GM23338 (cell line): ENCODE data around the gene VSTM2L. TPM values are rescaled to one million over a fixed set of nuclear protein-coding genes. Genes with fewer than 3 reads are reported as not detected.

Experiments used
- ATAC-seq: fragments of 200-7000 bp; cut with Tn5 transposase; 3 replicates; pipeline ENCODE4 v1.9.1; 2020
- DNase-seq: peaks from one replicate; pipeline ENCODE4 v3.0.0-alpha.2; 2015; ENCODE audit warnings: low spot score
- H2AFZ ChIP-seq: fragments of 200-600 bp; sonication (generic); 2 replicates; pipeline ENCODE4 v1.8.0; 2016; ENCODE audit warnings: antibody characterized with exemption, mild to moderate bottlenecking, moderate library complexity
- H3F3A ChIP-seq: fragments of 200-600 bp; sonication (generic); replicated peaks from 2 replicates; pipeline ENCODE4 v1.8.0; 2017; ENCODE audit warnings: antibody characterized with exemption, mixed run types, low read depth
- H3K27ac ChIP-seq: fragments of 200-600 bp; sonication (generic); 2 replicates; pipeline ENCODE4 v1.6.1; 2016; ENCODE audit warnings: low read depth
- H3K27me3 ChIP-seq: fragments of 200-600 bp; sonication (generic); 2 replicates; pipeline ENCODE4 v1.8.0; 2016; ENCODE audit warnings: mild to moderate bottlenecking, mixed run types, moderate library complexity; ENCODE audit not compliant: insufficient read depth
- H3K36me3 ChIP-seq: fragments of 200-600 bp; sonication (generic); 2 replicates; pipeline ENCODE4 v1.8.0; 2016; ENCODE audit warnings: mild to moderate bottlenecking; ENCODE audit not compliant: insufficient read depth
- H3K4me1 ChIP-seq: fragments of 200-600 bp; sonication (generic); 2 replicates; pipeline ENCODE4 v1.8.0; 2016; ENCODE audit warnings: mild to moderate bottlenecking, moderate library complexity; ENCODE audit not compliant: insufficient read depth
- H3K4me2 ChIP-seq: fragments of 200-600 bp; sonication (generic); 2 replicates; pipeline ENCODE4 v1.7.1; 2017; ENCODE audit warnings: mixed run types
- H3K4me3 ChIP-seq: fragments of 200-600 bp; sonication (generic); 2 replicates; pipeline ENCODE4 v1.6.1; 2016; ENCODE audit warnings: mixed run types
- H3K79me2 ChIP-seq: fragments of 200-600 bp; sonication (generic); replicated peaks from 2 replicates; pipeline ENCODE4 v1.8.0; 2017; ENCODE audit warnings: mild to moderate bottlenecking; ENCODE audit not compliant: insufficient read depth
- H3K9me2 ChIP-seq: fragments of 200-600 bp; sonication (generic); 2 replicates; pipeline ENCODE4 v1.8.0; 2017; ENCODE audit not compliant: insufficient read depth
- H4K20me1 ChIP-seq: fragments of 200-600 bp; sonication (generic); replicated peaks from 2 replicates; pipeline ENCODE4 v1.8.0; 2017; ENCODE audit warnings: mild to moderate bottlenecking; ENCODE audit not compliant: insufficient read depth
- H3K27ac Mint-ChIP-seq: 2 replicates; pipeline ENCODE4 v1.8.0; 2020; ENCODE audit warnings: inconsistent platforms, mild to moderate bottlenecking, moderate library complexity, mixed read lengths
- H3K27me3 Mint-ChIP-seq: 3 replicates; pipeline ENCODE4 v1.8.0; 2022; ENCODE audit warnings: low read depth, mild to moderate bottlenecking, moderate library complexity, mixed read lengths, inconsistent platforms; ENCODE audit not compliant: insufficient read depth, poor library complexity
- H3K36me3 Mint-ChIP-seq: 3 replicates; pipeline ENCODE4 v1.8.0; 2021; ENCODE audit warnings: low read depth, mild to moderate bottlenecking, inconsistent platforms, moderate library complexity, mixed read lengths
- H3K4me1 Mint-ChIP-seq: 3 replicates; pipeline ENCODE4 v1.8.0; 2020; ENCODE audit warnings: mild to moderate bottlenecking, inconsistent platforms, mixed read lengths
- H3K4me3 Mint-ChIP-seq: 3 replicates; pipeline ENCODE4 v1.8.0; 2021; ENCODE audit warnings: moderate library complexity, mild to moderate bottlenecking, inconsistent platforms, mixed read lengths
- H3K9me3 Mint-ChIP-seq: 3 replicates; pipeline ENCODE4 v1.8.0; 2020; ENCODE audit warnings: moderate library complexity, mild to moderate bottlenecking, inconsistent platforms, mixed read lengths
- JUNB ChIP-seq: IDR thresholded peaks from one replicate; pipeline ENCODE4 v1.6.1; 2016; ENCODE audit warnings: antibody characterized with exemption; ENCODE audit not compliant: unreplicated experiment
- NANOG ChIP-seq: IDR thresholded peaks from 2 replicates; pipeline ENCODE4 v1.6.1; 2016; ENCODE audit warnings: antibody characterized with exemption, borderline replicate concordance
- POLR2AphosphoS5 ChIP-seq: IDR thresholded peaks from 2 replicates; pipeline ENCODE4 v1.6.1; 2016; ENCODE audit warnings: antibody characterized with exemption, low read depth
- REST ChIP-seq: IDR thresholded peaks from one replicate; pipeline ENCODE4 v1.6.1; 2018; ENCODE audit warnings: antibody characterized with exemption; ENCODE audit not compliant: unreplicated experiment
- ZNF114 ChIP-seq: fragments of 250-450 bp; sonication (Bioruptor Pico); IDR thresholded peaks from 2 replicates; pipeline ENCODE4 v1.5.0; 2020; ENCODE audit warnings: mild to moderate bottlenecking, moderate library complexity
- ZNF462 ChIP-seq: fragments of 250-450 bp; sonication (Bioruptor Pico); IDR thresholded peaks from 2 replicates; pipeline ENCODE4 v1.5.0; 2020; ENCODE audit warnings: mild to moderate bottlenecking, moderate library complexity
- polyA plus RNA-seq: library from polyadenylated mRNA; unstranded; fragments of >200 nt; fragmentation: Nextera tagmentation; extraction: Ambion mirVana; gene quantifications from 2 replicates; pipeline ENCODE4 v1.2.1, GENCODE V29; 2016
- total RNA-seq: library from RNA; depleted of rRNA; stranded (reverse); fragments of >200 nt; shearing (Covaris generic); gene quantifications from 2 replicates; pipeline ENCODE4 v1.2.3, GENCODE V29; 2014

The VSTM2L gene
- total and polyA plus RNA-seq, 2 experiments from 2014 or later = 0.60 to 1.9 TPM

GRCh38 chr20:37948956-37949355 is 46.0 kb downstream of the VSTM2L start (continued):
- TF ChIP-seq ZNF462 = no peak
- TF ChIP-seq NANOG = no peak
- TF ChIP-seq JUNB = no peak

GRCh38 chr20:37954190-37954589 is 51.3 kb downstream of the VSTM2L start:
- Mint-ChIP-seq H3K9me3 (no peaks in the 10 kb centered on the region), H3K4me3 (no peak overlapping the region), H3K36me3 (no peaks in the 10 kb centered on the region), H3K27ac (no peak overlapping the region), H3K27me3 (peaks cover 1% of the 10 kb centered on the region), H3K4me1 (peaks cover 7% of the 10 kb centered on the region)
- Histone ChIP-seq H3F3A (no peaks in the 10 kb centered on the region), H4K20me1 (no peaks in the 10 kb centered on the region), H3K4me2 (no peak overlapping the region), H3K9me2 (no peaks in the 10 kb centered on the region), H3K4me1 (no peaks in the 10 kb centered on the region), H3K27me3 (no peaks in the 10 kb centered on the region), H2AFZ (no peak overlapping the region), H3K36me3 (no peaks in the 10 kb centered on the region), H3K4me3 (no peak overlapping the region), H3K79me2 (no peaks in the 10 kb centered on the region), H3K27ac (no peak overlapping the region)
- ATAC-seq (no peak), DNase-seq (no peak)
- TF ChIP-seq ZNF114 (CRISPR knock-in tag) (no peak), JUNB (no peak), REST (no peak), ZNF462 (no peak), POLR2AphosphoS5 (no peak)
